Left ventricle myocardium inferior (tissue), 1 donor: ENCODE data around the gene HGFAC. TPM values are rescaled to one million over a fixed set of nuclear protein-coding genes. Genes with fewer than 3 reads are reported as not detected.

Experiments used
- DNase-seq: peaks from one replicate; pipeline ENCODE4 v3.0.0-alpha.2; 2020
- H3K27ac ChIP-seq: fragments of 200-600 bp; replicated peaks from 2 replicates; pipeline ENCODE4 v1.8.0; 2021
- H3K27me3 ChIP-seq: fragments of 200-600 bp; 2 replicates; pipeline ENCODE4 v1.8.0; 2021; ENCODE audit warnings: low read depth
- H3K36me3 ChIP-seq: fragments of 200-600 bp; 2 replicates; pipeline ENCODE4 v1.8.0; 2021
- H3K4me1 ChIP-seq: fragments of 200-600 bp; 2 replicates; pipeline ENCODE4 v1.8.0; 2021
- H3K4me3 ChIP-seq: fragments of 200-600 bp; 2 replicates; pipeline ENCODE4 v1.8.0; 2021; ENCODE audit warnings: mild to moderate bottlenecking, moderate library complexity
- H3K9me3 ChIP-seq: fragments of 200-600 bp; replicated peaks from 2 replicates; pipeline ENCODE4 v1.8.0; 2021
- intact Hi-C: fragments of 100-400 bp; cut with micrococcal nuclease; formaldehyde crosslinking; loops from one replicate; pipeline ENCODE4 v1.11.0; 2022
- total RNA-seq: library from RNA; stranded (reverse); fragmentation: NEBNext Ultra II Directional; extraction: Animal tissue kit (Norgen Biotek cat#: 25700); gene quantifications from one replicate; pipeline ENCODE4 v1.2.1, GENCODE V29; 2021
- TF ChIP-seq, protein P1 (sequence below): fragments of 200-600 bp; IDR thresholded peaks from 2 replicates; pipeline ENCODE4 v1.8.0; 2021; ENCODE audit warnings: antibody characterized with exemption, mild to moderate bottlenecking, borderline replicate concordance
- donor health status: DM: no; HTN: yes; CAD: no; lungs with severe emphysema.

The HGFAC gene
- total RNA-seq, 1 donor from 2014 or later, result 0.80 TPM

DNA sequence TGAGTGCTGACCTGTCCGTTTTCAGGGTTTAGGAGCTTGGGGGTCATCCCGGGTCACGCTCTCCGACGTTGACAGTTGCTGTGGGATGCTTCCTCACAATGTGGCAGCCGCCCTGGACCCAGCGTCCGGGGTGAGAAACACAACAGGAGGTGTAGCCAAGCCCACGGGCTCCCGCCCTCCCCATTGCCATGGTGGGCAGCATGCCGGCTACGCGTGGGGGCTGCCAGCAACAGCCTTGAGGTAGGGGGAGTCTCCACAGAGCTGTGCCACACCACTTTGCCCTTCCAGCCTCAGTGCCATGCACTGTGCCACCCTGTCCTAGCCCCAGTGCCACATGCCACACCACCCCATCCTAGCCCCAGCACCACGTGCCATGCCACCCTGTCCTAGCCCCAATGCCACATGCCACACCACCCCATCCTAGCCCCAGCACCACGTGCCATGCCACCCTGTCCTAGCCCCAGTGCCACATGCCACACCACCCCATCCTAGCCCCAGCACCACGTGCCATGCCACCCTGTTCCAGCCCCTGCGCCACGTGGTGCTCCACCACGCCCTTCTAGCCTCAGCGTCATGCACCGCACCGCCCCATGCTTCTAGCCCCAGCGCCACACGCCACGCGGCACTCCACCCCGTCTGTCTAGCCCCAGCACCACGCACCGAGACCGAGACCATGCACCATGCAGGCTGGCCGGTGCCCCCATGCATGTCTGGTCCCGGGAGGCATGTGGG lies 8.5 kb upstream of the HGFAC start:
- Histone ChIP-seq H3K4me1 (no peaks in the 10 kb centered on the region), H3K36me3 (peaks cover 24% of the 10 kb centered on the region), H3K27me3 (no peaks in the 10 kb centered on the region), H3K9me3 (no peaks in the 10 kb centered on the region), H3K27ac (no peak overlapping the region), H3K4me3 (no peak overlapping the region)
- no peak for DNase-seq
- intact Hi-C loops, result no loop called here
- TF ChIP-seq, protein P1, sequence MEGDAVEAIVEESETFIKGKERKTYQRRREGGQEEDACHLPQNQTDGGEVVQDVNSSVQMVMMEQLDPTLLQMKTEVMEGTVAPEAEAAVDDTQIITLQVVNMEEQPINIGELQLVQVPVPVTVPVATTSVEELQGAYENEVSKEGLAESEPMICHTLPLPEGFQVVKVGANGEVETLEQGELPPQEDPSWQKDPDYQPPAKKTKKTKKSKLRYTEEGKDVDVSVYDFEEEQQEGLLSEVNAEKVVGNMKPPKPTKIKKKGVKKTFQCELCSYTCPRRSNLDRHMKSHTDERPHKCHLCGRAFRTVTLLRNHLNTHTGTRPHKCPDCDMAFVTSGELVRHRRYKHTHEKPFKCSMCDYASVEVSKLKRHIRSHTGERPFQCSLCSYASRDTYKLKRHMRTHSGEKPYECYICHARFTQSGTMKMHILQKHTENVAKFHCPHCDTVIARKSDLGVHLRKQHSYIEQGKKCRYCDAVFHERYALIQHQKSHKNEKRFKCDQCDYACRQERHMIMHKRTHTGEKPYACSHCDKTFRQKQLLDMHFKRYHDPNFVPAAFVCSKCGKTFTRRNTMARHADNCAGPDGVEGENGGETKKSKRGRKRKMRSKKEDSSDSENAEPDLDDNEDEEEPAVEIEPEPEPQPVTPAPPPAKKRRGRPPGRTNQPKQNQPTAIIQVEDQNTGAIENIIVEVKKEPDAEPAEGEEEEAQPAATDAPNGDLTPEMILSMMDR, result no peak

DNA sequence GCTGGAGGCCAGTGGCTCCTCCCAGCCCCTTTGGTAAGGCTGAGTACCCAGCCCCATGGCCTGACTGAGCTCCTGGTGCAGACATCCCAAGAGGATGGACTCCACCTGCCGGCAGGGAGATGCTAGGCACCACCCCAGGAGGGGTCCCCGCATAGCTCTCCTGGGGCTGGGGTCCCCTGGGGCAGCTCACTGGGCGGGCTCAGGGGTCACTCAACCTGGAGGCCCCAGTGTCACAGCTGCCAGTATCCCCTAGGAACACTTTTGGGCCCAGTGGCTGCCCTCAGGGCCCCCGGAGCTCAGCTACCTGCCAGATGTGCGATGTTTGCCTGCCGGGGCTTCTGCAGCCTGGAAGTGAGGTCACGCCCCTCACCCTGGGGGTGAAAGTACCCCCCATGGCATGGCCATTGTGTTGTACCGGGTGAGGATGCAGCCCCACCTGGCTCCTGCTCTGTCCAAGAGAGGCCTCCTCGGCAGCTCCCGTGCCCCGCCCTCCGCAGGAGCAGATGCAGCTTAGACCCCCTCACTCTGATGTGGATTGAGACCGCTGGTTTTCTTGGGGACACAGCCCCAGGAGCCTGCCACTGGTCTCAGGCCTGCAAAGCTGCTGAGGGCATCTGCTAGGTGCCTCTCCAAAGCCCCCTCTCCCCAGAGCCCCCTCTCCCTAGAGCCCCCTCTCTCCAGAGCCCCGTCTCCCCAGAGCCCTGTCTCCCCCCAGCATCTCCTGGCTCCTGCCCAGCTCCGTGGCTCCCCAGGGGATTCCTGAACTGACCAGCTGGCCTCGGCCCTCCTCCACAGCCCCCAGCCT lies 6.7 kb upstream of the HGFAC start:
- Histone ChIP-seq H3K4me1 (no peaks in the 10 kb centered on the region), H3K27ac (no peak overlapping the region), H3K36me3 (peaks cover 12% of the 10 kb centered on the region), H3K9me3 (no peaks in the 10 kb centered on the region), H3K4me3 (no peak overlapping the region), H3K27me3 (no peaks in the 10 kb centered on the region)
- DNase-seq, result no peak
- TF ChIP-seq, protein P1, result no peak
- intact Hi-C loops, result no loop called here

DNA sequence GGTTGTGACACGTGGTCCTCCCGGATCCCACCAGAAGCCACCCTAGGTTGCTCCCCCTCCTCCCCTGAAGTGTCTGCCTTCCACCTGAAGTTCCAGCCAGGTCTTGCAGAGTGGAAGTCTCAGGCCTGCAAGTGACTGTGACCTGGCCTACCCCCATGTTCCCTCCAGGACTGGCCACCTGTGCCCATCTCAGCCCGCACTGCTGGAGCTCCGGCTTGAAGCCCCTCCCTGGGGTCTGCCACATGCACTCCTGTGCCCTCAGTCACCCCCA lies 6.1 kb upstream of the HGFAC start:
- Histone ChIP-seq H3K27me3 (no peaks in the 10 kb centered on the region), H3K27ac (no peak overlapping the region), H3K36me3 (peaks cover 11% of the 10 kb centered on the region), H3K4me3 (no peak overlapping the region), H3K4me1 (no peaks in the 10 kb centered on the region), H3K9me3 (no peaks in the 10 kb centered on the region)
- TF ChIP-seq, protein P1, result no peak
- DNase-seq, result no peak
- intact Hi-C loops, result no loop called here

DNA sequence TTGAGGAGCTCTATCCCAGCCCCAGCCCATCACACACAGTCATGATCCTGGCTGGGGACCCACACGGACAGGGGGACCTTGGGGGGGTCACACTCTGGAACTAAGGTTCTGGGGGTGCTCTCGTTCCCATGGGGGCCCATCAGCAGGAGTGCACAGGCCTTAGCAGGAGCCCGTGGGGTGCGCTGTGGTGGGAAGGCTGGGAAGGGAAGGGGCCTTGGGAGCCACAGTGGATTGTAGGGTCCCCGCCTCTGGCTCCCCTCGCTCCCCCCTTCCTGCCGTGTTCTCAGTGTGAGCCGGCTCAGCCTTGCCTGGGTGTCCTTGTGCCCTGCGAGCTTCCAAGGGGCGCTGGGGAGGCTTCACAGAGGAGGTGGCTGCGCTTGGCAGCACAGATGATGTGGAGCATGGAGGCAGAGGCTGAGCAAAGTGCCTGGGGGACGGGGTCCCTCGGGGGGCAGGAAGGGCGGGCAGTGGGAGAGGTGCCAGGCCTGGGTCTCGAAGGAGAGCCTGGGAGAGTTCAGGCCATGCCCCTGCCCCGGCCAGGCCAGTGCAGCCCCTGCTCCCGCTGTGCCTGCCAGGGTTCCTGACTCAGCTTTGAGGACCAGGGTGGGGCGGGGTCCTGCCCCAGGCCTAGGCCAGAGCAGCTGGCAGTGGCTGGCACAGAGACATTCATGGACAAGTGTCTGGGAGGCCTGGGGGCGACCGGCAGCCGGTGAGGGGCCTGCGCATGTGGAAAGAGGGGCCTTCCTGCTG lies 5.5 kb upstream of the HGFAC start:
- H3K27ac ChIP-seq, result no peak overlapping the region
- TF ChIP-seq, protein P1, result no peak
- no peak for DNase-seq
- no peak overlapping the region for H3K4me3 ChIP-seq
- intact Hi-C loops, result no loop called here
- H3K27me3 ChIP-seq, result no peaks in the 10 kb centered on the region
- no peaks in the 10 kb centered on the region for H3K9me3 ChIP-seq
- peaks cover 6% of the 10 kb centered on the region for H3K36me3 ChIP-seq
- no peaks in the 10 kb centered on the region for H3K4me1 ChIP-seq

DNA sequence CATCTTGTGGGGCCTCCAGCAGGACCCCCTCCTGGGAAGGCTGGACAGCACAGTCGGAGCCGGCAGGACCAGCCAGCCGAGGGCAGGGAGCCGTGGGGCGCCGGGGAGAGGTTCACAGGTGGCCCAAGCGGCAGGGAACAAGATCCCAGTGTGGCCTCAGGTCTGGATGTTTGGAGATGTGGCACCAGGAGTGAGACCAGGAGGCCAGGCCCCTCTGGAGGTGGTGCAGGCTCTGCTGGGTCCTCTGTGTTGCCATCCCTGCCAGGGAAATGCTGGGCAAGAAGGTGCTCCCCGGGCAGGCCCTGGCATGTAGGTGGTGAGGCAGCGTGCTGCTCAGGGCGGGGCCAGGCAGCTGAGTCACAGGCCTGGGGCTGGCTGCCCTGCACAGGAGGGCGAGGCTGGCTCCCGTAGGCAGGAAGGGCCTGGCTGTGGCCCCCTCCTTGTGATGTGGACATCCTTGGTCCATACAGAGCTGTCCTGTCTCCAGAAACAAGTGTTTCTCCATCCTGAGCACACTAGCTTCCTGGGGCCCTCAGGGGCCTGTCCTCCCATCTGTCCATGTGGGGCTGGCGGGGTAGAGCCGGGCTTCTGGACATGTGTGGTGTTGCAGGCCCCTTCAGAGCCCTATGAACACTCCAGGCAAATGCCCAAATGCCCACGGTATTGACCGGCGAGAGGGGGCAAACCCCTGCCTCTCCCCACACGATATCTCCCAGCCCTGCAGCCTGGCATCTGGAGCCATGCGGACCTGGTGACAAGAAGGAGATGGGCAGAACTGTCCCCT lies 4.8 kb upstream of the HGFAC start:
- Histone ChIP-seq H3K9me3 (no peaks in the 10 kb centered on the region), H3K4me3 (no peak overlapping the region), H3K4me1 (no peaks in the 10 kb centered on the region), H3K36me3 (no peaks in the 10 kb centered on the region), H3K27ac (no peak overlapping the region), H3K27me3 (no peaks in the 10 kb centered on the region)
- DNase-seq, result no peak
- TF ChIP-seq, protein P1, result no peak
- intact Hi-C loops, result no loop called here
